Kidney epithelial cell (primary cell): ENCODE data around the gene HERC4. TPM values are rescaled to one million over a fixed set of nuclear protein-coding genes. Genes with fewer than 3 reads are reported as not detected.

ENCODE experiments used
- DNase-seq: peaks from one replicate; pipeline ENCODE4 v3.0.0-alpha.2; 2010; ENCODE audit warnings: low read depth
- H3K27me3 ChIP-seq: 2 replicates; pipeline ENCODE4 v1.6.0; 2011; ENCODE audit warnings: low read length; ENCODE audit not compliant: control insufficient read depth, insufficient read depth
- H3K36me3 ChIP-seq: 2 replicates; pipeline ENCODE4 v1.5.1; 2011; ENCODE audit warnings: low read length; ENCODE audit not compliant: control insufficient read depth, insufficient read depth
- H3K4me3 ChIP-seq: 2 replicates; pipeline ENCODE4 v1.5.1; 2011; ENCODE audit warnings: low read depth, mild to moderate bottlenecking, control low read depth, low read length
- total RNA-seq: library from RNA; depleted of rRNA; stranded (reverse); fragments of >200 nt; gene quantifications from 2 replicates; pipeline ENCODE4 v1.2.3, GENCODE V29; 2015
- TF ChIP-seq, protein P1 (sequence below): IDR thresholded peaks from 2 replicates; pipeline ENCODE4 v1.5.1; 2011; ENCODE audit warnings: mild to moderate bottlenecking, moderate library complexity, low read length, control low read depth, inconsistent platforms; ENCODE audit not compliant: insufficient read depth, poor library complexity, severe bottlenecking

The HERC4 gene, protein sequence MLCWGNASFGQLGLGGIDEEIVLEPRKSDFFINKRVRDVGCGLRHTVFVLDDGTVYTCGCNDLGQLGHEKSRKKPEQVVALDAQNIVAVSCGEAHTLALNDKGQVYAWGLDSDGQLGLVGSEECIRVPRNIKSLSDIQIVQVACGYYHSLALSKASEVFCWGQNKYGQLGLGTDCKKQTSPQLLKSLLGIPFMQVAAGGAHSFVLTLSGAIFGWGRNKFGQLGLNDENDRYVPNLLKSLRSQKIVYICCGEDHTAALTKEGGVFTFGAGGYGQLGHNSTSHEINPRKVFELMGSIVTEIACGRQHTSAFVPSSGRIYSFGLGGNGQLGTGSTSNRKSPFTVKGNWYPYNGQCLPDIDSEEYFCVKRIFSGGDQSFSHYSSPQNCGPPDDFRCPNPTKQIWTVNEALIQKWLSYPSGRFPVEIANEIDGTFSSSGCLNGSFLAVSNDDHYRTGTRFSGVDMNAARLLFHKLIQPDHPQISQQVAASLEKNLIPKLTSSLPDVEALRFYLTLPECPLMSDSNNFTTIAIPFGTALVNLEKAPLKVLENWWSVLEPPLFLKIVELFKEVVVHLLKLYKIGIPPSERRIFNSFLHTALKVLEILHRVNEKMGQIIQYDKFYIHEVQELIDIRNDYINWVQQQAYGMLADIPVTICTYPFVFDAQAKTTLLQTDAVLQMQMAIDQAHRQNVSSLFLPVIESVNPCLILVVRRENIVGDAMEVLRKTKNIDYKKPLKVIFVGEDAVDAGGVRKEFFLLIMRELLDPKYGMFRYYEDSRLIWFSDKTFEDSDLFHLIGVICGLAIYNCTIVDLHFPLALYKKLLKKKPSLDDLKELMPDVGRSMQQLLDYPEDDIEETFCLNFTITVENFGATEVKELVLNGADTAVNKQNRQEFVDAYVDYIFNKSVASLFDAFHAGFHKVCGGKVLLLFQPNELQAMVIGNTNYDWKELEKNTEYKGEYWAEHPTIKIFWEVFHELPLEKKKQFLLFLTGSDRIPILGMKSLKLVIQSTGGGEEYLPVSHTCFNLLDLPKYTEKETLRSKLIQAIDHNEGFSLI
- 28.5 and 29.1 TPM in 2 replicates for total RNA-seq

DNA sequence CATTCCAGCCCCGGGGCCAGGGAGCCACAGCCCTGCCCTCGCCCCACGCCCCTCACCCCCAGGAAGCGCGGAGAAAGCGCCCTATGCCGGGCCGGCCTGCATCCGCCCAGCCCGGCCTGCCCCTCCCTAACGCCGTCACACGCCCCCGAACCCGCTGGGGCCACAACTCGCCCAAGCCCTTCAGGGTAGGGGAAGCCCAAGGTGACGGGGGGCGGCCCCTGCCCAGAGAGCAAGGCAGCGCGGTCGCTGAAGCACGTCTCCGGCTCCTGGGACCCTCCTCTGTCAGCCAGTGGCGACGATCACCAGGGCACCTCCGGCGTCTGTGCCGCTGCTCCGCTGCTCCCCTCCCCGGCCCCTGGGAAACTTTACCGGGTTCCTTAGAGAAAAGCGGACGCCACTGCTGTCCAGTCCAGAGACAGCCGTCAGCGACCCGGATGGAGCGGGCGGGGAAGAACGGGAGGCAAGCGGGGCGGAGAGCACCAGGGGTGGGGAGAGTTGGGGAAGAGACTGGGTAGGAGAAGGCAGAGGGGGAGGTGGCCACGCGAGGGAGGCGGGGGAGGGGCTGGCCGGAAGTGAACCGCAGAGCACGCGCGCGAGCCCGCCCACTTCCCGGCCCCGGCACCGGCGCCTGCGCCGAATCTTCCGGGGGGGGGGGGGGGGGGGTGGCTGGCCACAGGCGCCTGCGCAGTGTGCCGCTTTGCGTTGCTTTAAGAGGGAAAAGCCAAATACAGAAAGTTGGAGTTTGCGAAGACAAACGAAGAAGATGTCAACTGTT, at the start of gene HERC4:
HERC4 (minus strand) TSS at position 509 of the 775 bp plus-strand sequence. CDS start 2,175 bp downstream, outside the sequence.
- Histone ChIP-seq H3K4me3 (peak within 1 kb of the TSS; percentile 75), H3K27me3 (no peaks in the 10 kb centered on the region), H3K36me3 (no peaks in the 10 kb centered on the region)
- TF ChIP-seq, protein P1, sequence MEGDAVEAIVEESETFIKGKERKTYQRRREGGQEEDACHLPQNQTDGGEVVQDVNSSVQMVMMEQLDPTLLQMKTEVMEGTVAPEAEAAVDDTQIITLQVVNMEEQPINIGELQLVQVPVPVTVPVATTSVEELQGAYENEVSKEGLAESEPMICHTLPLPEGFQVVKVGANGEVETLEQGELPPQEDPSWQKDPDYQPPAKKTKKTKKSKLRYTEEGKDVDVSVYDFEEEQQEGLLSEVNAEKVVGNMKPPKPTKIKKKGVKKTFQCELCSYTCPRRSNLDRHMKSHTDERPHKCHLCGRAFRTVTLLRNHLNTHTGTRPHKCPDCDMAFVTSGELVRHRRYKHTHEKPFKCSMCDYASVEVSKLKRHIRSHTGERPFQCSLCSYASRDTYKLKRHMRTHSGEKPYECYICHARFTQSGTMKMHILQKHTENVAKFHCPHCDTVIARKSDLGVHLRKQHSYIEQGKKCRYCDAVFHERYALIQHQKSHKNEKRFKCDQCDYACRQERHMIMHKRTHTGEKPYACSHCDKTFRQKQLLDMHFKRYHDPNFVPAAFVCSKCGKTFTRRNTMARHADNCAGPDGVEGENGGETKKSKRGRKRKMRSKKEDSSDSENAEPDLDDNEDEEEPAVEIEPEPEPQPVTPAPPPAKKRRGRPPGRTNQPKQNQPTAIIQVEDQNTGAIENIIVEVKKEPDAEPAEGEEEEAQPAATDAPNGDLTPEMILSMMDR = no peak
- DNase-seq = peak; percentile 66

DNA sequence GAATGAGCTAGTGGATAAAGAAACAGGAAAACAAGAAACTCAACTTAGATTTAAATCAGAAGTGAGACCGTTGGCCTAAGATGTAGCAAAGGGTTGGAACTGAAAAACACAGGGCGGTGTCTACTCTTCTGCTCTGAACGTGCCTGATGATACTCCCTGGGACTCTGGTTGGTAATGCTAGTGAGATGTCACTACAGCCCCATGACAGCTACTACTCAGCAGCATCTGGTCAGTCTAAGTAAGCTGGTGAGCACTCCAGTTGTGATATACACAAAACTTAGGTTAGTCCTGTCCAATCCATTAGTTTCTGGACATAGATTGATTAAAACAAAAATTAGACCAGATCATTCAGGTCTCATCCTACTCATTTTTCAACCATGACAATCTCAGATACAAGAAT, 49.6 kb upstream of the HERC4 start:
- Histone ChIP-seq H3K36me3 (no peaks in the 10 kb centered on the region), H3K4me3 (no peak overlapping the region), H3K27me3 (no peaks in the 10 kb centered on the region)
- DNase-seq = no peak
- TF ChIP-seq, protein P1 = no peak

DNA sequence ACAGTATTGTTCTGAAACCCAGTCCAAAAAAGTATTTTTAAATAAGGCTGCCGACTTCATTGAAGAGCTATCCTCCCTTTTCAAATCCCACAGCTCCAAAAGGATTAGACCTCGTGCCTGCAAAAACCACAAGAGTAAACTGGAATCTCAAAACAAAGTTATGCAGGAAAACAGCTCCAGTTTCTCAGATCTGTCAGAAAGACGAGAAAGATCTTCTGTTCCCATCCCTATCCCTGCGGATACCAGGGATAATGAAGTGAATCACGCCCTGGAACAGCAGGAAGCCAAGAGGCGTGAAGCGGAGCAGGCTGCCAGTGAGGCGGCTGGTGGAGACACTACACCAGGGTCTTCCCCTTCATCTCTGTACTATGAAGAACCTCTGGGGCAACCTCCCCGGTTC, 46.8 kb upstream of the HERC4 start:
- DNase-seq = no peak
- H3K36me3 ChIP-seq = no peaks in the 10 kb centered on the region
- H3K27me3 ChIP-seq = no peaks in the 10 kb centered on the region
- no peak overlapping the region for H3K4me3 ChIP-seq
- TF ChIP-seq, protein P1 = no peak

DNA sequence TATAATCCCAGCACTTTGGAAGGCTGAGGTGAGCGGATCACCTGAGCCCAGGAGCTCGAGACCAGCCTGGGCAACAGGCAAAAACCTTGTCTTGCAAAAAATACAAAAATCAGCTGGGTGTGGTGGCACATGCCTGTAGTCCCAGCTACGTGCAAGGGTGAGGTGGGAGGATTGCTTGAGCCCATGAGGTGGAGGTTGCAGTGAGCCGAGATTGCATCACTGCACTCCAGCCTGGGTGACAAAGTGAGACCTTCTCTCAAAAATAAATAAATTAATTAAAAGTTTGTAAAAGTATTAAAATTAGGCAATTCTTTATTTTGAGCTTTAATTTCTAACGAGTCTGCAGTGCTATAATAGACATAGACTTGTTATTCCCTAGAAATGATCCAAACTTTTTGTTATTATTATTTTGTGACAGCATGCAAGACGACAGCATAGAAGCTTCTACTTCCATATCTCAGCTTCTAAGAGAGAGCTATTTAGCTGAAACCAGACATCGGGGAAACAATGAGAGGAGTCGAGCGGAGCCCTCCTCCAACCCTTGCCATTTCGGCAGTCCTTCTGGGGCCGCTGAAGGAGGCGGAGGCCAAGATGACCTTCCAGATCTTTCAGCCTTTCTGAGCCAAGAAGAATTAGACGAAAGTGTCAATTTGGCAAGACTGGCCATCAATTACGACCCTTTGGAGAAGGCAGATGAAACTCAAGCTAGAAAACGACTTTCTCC, 46.1 kb upstream of the HERC4 start:
- no peak overlapping the region for H3K4me3 ChIP-seq
- TF ChIP-seq, protein P1 = no peak
- H3K36me3 ChIP-seq = no peaks in the 10 kb centered on the region

DNA sequence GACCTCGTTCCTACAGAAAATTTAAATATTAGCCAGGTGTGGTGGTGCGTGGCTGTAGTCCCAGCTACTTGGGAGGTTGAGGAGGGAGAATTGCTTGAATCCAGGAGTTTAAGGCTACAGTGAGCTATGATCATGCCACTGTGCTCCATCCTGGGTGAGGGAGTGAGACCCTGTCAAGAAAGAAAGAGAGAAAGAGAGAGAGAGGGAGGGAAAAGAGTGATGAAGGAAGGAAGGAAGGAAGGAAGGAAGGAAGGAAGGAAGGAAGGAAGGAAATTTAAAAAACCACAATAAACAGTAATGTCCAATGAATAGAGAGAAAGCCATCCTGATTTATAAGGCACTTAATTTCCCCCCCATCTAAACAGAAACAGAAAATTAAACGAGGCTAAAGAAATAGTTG, 43.6 kb upstream of the HERC4 start:
- Histone ChIP-seq H3K27me3 (no peaks in the 10 kb centered on the region), H3K4me3 (no peak overlapping the region), H3K36me3 (no peaks in the 10 kb centered on the region)
- TF ChIP-seq, protein P1 = no peak
- no peak for DNase-seq

More for the DNA sequence above, 46.1 kb upstream of the HERC4 start:
- no peak for DNase-seq
- H3K27me3 ChIP-seq = no peaks in the 10 kb centered on the region
